ENCODE measurements around the gene TBX10. TPM values are rescaled to one million over a fixed set of nuclear protein-coding genes. Genes with fewer than 3 reads are reported as not detected.

Gene TBX10
- total RNA-seq, 2 experiments from 2014 or later, result 2.4 to 5.3 TPM

- ChIA-PET CTCF (ENCODE audit: unreplicated experiment) (no interaction called here), POLR2A (no interaction called here)
- Histone ChIP-seq H3K4me2 (ENCODE audit: low read length) (no peak overlapping the region), H3K79me2 (ENCODE audit: insufficient read depth, low read depth, low read length) (peaks cover 17% of the 10 kb centered on the region), H2AFZ (ENCODE audit: low read length) (no peak overlapping the region), H3K4me3 (ENCODE audit: low read depth, low read length, poor library complexity, severe bottlenecking) (no peak overlapping the region), H3K9me2 (ENCODE audit: insufficient read depth, low read length) (no peaks in the 10 kb centered on the region), H3K36me3 (ENCODE audit: insufficient read depth, low read length) (peaks cover 57% of the 10 kb centered on the region), H3K27ac (ENCODE audit: low read depth, low read length, poor library complexity, severe bottlenecking) (no peak overlapping the region), H3K9me3 (ENCODE audit: low read length) (no peaks in the 10 kb centered on the region), H4K20me1 (ENCODE audit: insufficient read depth, low read length) (no peaks in the 10 kb centered on the region; the same call in 1 of the 2 replicates), H3K4me1 (ENCODE audit: insufficient read depth, low read length, poor library complexity, severe bottlenecking) (peaks cover 49% of the 10 kb centered on the region)
- DNase-seq (ENCODE audit: low spot score), result no peak
- intact Hi-C loops (cut with micrococcal nuclease; ENCODE audit: unreplicated experiment), result no loop called here
- TF ChIP-seq, protein P1, sequence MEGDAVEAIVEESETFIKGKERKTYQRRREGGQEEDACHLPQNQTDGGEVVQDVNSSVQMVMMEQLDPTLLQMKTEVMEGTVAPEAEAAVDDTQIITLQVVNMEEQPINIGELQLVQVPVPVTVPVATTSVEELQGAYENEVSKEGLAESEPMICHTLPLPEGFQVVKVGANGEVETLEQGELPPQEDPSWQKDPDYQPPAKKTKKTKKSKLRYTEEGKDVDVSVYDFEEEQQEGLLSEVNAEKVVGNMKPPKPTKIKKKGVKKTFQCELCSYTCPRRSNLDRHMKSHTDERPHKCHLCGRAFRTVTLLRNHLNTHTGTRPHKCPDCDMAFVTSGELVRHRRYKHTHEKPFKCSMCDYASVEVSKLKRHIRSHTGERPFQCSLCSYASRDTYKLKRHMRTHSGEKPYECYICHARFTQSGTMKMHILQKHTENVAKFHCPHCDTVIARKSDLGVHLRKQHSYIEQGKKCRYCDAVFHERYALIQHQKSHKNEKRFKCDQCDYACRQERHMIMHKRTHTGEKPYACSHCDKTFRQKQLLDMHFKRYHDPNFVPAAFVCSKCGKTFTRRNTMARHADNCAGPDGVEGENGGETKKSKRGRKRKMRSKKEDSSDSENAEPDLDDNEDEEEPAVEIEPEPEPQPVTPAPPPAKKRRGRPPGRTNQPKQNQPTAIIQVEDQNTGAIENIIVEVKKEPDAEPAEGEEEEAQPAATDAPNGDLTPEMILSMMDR (conservative IDR thresholded peaks at IDR 0.05; ENCODE audit: low read length), result no peak
- TF ChIP-seq EZH2phosphoT487 (IDR thresholded peaks at IDR 0.05; ENCODE audit: borderline replicate concordance, low read depth, low read length), result no peak
- no TSS peak for BruUV-seq (replicated peaks)
Measured at GRCh38 chr11:67610302-67610868, 29.2 kb downstream of the TBX10 start.

GRCh38 chr11:67609316-67609715 is 30.2 kb downstream of the TBX10 start:
- no peak for DNase-seq (ENCODE audit: low spot score)
- H3K9me3 ChIP-seq (ENCODE audit: low read length), result no peaks in the 10 kb centered on the region
- peaks cover 17% of the 10 kb centered on the region for H3K79me2 ChIP-seq (ENCODE audit: insufficient read depth, low read depth, low read length)
- no peak overlapping the region for H3K4me3 ChIP-seq (ENCODE audit: low read depth, low read length, poor library complexity, severe bottlenecking)
- H3K27ac ChIP-seq (ENCODE audit: low read depth, low read length, poor library complexity, severe bottlenecking), result no peak overlapping the region
- no peaks in the 10 kb centered on the region for H3K9me2 ChIP-seq (ENCODE audit: insufficient read depth, low read length)
- H2AFZ ChIP-seq (ENCODE audit: low read length), result no peak overlapping the region
- ChIA-PET CTCF (ENCODE audit: unreplicated experiment) (no interaction called here), POLR2A (interaction anchor here (0.6 to 0.8 kb wide), 2 partner anchors 8 to 998 kb away, joined by 3 read pairs; no protein-coding TSS in a partner anchor)
- no peak overlapping the region for H3K4me2 ChIP-seq (ENCODE audit: low read length)
- peaks cover 57% of the 10 kb centered on the region for H3K36me3 ChIP-seq (ENCODE audit: insufficient read depth, low read length)
- TF ChIP-seq, protein P1 (conservative IDR thresholded peaks at IDR 0.05; ENCODE audit: low read length), result no peak
- no peak for TF ChIP-seq EZH2phosphoT487 (IDR thresholded peaks at IDR 0.05; ENCODE audit: borderline replicate concordance, low read depth, low read length)
- peaks cover 39% of the 10 kb centered on the region for H3K4me1 ChIP-seq (ENCODE audit: insufficient read depth, low read length, poor library complexity, severe bottlenecking)
- intact Hi-C loops (cut with micrococcal nuclease; ENCODE audit: unreplicated experiment), result no loop called here
- no peaks in the 10 kb centered on the region; the same call in 1 of the 2 replicates for H4K20me1 ChIP-seq (ENCODE audit: insufficient read depth, low read length)
- BruUV-seq (replicated peaks), result no TSS peak

GRCh38 chr11:67608486-67608885 is 31.1 kb downstream of the TBX10 start:
- Histone ChIP-seq H2AFZ (ENCODE audit: low read length) (no peak overlapping the region), H3K79me2 (ENCODE audit: insufficient read depth, low read depth, low read length) (peaks cover 17% of the 10 kb centered on the region), H4K20me1 (ENCODE audit: insufficient read depth, low read length) (no peaks in the 10 kb centered on the region; the same call in 1 of the 2 replicates), H3K4me1 (ENCODE audit: insufficient read depth, low read length, poor library complexity, severe bottlenecking) (peaks cover 30% of the 10 kb centered on the region), H3K4me3 (ENCODE audit: low read depth, low read length, poor library complexity, severe bottlenecking) (peak overlapping the region; percentile 98), H3K27ac (ENCODE audit: low read depth, low read length, poor library complexity, severe bottlenecking) (no peak overlapping the region), H3K4me2 (ENCODE audit: low read length) (peak overlapping the region; percentile 99), H3K9me3 (ENCODE audit: low read length) (no peaks in the 10 kb centered on the region), H3K9me2 (ENCODE audit: insufficient read depth, low read length) (no peaks in the 10 kb centered on the region), H3K36me3 (ENCODE audit: insufficient read depth, low read length) (peaks cover 54% of the 10 kb centered on the region)
- no peak for DNase-seq (ENCODE audit: low spot score)
- CTCF ChIA-PET (ENCODE audit: unreplicated experiment), result no interaction called here
- intact Hi-C loops (cut with micrococcal nuclease; ENCODE audit: unreplicated experiment), result no loop called here
- TF ChIP-seq, protein P1 (conservative IDR thresholded peaks at IDR 0.05; ENCODE audit: low read length), result no peak
- TF ChIP-seq EZH2phosphoT487 (IDR thresholded peaks at IDR 0.05; ENCODE audit: borderline replicate concordance, low read depth, low read length), result no peak
- POLR2A ChIA-PET, result interaction anchor here (0.8 to 0.9 kb wide), 2 partner anchors 9 to 21 kb away, joined by 3 read pairs; partner anchors contain the start of gene NUDT8
- BruUV-seq (replicated peaks), result no TSS peak

Data from OCI-LY7 (cell line).